HG03039 (cell line): ENCODE data around the gene DPP7.

Experiments used
- ATAC-seq: cut with Tn5 transposase; IDR thresholded peaks from one replicate; pipeline ENCODE4 v1.9.1; 2021; ENCODE audit warnings: mild to moderate bottlenecking, moderate library complexity; ENCODE audit not compliant: unreplicated experiment

DPP7 gene

GRCh38 chr9:137112564-137113384 lies 1.8 kb downstream of the DPP7 start:
- ATAC-seq, result no peak

DNA sequence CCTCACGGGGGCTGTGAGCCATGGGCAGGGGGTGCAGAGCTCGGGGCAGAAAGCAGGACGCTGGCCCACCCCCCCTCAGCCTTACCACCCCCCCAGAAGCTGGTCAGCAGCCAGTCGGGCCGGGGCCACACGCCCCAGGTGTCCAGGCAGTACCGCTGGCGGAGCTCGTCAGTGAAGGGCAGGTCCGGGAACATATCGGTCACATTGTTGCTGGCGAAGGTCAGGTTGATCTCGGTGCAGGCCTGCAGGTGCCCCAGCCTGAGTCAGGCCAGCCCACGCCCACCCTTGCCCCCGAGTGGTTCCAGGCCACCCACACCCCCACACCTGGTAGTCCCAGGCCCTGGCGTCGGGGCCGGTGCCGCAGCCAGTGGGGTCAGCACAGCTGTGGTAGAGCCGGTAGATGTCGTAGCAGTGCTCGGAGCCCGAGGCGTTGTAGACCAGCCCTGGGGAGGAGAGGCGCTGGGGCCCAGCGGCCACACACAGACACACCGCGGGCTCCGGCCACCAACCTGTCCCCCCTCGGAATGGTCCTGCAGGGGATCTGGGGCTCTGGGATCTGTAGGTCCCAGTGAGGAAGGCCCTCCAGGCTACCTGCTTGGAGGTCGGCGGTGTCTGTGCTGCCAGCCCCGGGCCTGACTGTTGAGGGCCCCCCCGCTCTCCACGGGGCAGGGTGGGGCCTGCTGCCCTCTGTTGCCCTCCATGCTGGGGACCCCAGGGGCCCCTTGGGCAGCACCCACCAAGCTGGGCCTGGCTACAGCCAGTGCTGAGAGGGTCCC lies 2.6 kb downstream of the DPP7 start:
- ATAC-seq, result no peak

- ATAC-seq, result no peak
Observed at GRCh38 chr9:137110911-137111787, 3.4 kb downstream of the DPP7 start.

DNA sequence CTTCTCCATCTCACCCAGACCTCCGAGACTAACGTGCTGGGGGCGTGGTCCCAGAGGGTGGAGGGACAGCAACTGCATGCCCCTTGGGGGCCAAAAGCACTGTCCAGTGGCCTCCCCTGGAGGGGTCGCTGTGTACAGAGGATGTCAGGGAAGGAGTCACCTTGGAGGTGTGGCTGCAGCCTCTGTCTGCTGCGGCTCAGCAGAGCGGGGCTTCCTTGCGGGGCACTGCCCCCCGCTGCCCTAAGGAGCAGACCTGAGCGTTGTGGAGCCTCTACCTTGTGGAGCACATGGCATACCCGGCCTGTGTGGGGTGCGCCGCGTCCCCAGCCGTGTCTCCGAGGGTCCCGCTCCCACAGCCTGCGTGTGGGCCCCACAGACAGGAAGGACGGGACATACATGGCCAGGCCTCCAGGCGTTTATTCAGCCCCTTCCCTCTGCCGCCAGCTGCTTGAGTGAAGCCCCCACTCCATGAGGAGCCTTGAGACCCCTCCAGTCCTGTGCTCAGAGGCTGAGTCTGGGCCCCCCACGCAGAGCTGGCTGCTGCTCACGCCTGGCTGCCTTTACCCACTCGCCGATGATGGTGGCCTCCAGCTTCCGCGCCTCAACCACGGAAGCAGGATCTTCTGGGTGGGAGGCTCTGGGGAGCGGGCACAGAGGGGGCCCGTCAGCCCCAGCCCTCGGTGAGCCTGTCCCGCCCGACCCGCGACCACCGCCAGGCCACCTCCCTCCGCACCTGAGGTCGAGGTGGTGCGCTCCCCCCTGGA lies 4.2 kb downstream of the DPP7 start:
- no peak for ATAC-seq

- ATAC-seq, result no peak
Observed at GRCh38 chr9:137109250-137110146, 5.0 kb downstream of the DPP7 start.

GRCh38 chr9:137108608-137109249 lies 5.8 kb downstream of the DPP7 start:
- no peak for ATAC-seq

GRCh38 chr9:137107982-137108381 lies 6.6 kb downstream of the DPP7 start:
- ATAC-seq, result no peak

DNA sequence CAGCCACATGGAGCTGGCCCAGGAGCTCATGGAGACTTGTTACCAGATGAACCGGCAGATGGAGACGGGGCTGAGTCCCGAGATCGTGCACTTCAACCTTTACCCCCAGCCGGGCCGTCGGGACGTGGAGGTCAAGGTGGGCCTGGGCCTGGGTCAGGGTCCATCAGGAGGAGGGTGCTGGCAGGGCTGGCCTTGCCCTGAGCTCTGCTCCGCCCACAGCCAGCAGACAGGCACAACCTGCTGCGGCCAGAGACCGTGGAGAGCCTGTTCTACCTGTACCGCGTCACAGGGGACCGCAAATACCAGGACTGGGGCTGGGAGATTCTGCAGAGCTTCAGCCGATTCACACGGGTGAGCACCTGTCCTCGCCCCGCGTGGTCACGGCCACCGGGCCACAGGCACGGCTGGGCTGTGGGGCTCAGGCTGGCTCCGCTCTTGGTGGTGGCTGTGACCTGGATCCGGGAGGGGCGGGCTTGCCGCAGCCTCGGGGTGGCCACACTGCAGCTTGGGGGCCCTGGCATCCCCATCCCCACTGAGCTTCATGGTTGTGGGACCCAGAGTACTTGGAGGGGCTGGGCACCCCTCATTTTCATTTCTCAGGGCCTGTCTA lies 7.1 kb downstream of the DPP7 start:
- ATAC-seq, result no peak

GRCh38 chr9:137106662-137107250 lies 7.8 kb downstream of the DPP7 start:
- ATAC-seq, result no peak

DNA sequence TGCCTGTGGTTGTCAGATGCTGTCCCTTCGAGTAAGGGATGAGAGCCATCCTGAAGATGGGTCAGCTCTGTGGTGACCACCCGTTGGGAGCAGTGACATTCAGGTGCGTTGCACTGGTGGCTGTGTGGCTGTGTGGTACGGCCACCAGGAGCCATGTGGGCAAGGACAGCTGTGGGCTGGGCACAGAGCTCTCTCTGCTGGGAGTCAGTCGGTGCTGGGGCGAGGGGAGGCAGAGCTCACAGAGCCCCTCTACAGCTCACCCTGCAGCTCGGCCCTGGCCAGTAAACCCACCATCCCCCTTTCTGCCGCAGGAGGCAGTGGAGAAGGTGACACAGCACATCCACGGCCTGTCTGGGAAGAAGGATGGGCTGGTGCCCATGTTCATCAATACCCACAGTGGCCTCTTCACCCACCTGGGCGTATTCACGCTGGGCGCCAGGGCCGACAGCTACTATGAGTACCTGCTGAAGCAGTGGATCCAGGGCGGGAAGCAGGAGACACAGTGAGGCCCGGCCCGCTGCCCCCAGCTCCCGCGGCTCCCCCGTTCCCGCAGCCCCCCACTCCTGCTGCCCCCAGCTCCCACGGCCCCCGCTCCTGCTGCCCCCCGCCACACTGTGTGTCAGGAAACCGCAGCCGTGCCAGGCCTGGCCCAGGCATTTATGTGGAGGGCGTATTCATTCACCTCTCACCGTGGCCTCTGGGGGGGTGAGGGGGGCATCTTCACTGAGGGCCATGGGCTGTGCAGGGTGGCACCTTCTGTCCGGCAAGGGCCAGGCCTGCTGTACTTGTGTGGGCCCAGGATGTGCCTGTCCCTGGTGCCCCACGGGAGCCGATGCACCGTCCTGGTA lies 8.5 kb downstream of the DPP7 start:
- no peak for ATAC-seq

- no peak for ATAC-seq
Observed at GRCh38 chr9:137103206-137103999, 11.1 kb downstream of the DPP7 start.

DNA sequence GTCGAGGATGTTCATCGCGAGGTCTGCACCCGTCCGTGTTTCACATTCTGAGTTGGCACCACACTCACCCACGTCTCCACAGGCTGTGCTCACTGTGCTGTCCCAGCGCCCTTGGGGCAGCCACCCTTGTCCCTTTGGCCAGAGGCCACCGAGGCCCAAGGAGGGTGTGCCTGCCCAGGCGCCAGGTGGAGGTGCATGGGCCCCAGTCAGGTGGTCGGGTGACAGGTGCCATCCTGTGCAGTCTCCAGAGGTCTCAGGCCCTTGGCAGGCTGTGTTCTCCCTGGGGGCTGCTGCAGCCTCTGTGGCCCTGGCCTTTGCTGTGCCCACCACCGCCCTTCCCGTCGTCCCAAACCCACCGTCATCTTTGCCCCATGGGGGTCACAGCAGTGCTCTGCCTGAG lies 15.3 kb downstream of the DPP7 start:
- ATAC-seq, result no peak

GRCh38 chr9:137097761-137098462 lies 16.6 kb downstream of the DPP7 start:
- no peak for ATAC-seq

DNA sequence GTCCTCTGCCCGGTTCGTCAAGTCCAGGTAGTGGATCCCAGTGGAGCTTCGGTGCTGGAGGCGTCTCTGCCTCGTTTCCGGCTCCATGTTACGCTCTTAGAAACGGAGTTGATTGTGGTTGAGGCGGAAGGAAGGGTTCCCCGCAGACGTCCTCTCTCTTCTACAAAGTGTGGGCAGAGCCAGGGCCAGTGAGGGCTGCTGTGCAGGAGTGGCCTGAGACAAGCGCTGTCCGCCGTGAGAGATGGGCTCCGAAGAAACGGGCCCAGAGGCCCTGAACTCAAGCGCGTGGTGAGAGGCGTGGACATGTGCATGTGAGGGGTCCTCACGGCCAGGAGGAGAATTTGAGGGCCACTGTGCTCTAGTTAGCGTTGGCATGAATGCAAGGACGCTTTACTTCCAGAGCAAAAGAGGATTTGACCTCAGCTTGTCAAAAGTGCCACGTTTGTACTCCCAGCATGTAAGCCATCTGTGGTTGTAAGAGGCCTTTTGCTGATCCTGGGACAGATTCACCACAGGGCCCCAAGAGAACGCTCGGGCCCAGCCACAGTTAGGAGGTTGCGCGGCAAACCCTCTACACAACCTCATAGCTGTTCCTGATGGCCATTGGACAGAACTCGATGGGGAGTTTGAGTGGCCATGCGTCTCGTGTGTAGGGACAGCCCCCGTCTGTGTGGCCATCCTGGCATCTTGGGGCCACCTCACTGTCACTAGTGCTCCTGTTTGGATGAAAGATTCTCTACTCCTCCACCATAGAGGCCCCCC lies 17.6 kb downstream of the DPP7 start:
- no peak for ATAC-seq
